HCT116 (cell line): ENCODE measurements around the gene ASS1. TPM values are rescaled to one million over a fixed set of nuclear protein-coding genes. Genes with fewer than 3 reads are reported as not detected.

Source experiments
- ATAC-seq: fragments of 200-7000 bp; cut with Tn5 transposase; 2 replicates; pipeline ENCODE4 v1.9.1; 2020; ENCODE audit warnings: mild to moderate bottlenecking, moderate library complexity
- BruUV-seq: library from RNA; stranded (reverse); fragments of 400-500 nt; replicated peaks from 2 replicates; lab custom pipeline; 2021; lab: Mats Ljungman, UMichigan
- CTCF ChIA-PET: fragments of 300-600 bp; sonication (Branson Sonifier 250); formaldehyde crosslinking; loops from one replicate; lab custom pipeline; 2021; ENCODE audit warnings: antibody characterized with exemption; lab: Charles Lee
- POLR2A ChIA-PET: fragments of 300-600, 350-600 bp; sonication (Branson Sonifier 250); formaldehyde crosslinking; loops from one replicate; lab custom pipeline; 2021; ENCODE audit warnings: antibody characterized with exemption; lab: Charles Lee
- RAD21 ChIA-PET, 2 experiments: fragments of 300-600 bp; sonication (Branson Sonifier 250); formaldehyde crosslinking; loops; one replicate each; lab custom pipeline; 2023; ENCODE audit warnings: low total read pairs in 2 of 2; ENCODE audit not compliant: uncharacterized antibody in 2 of 2, unreplicated experiment in 2 of 2, low non-redundant PET in 1 of 2; lab: Charles Lee
- DNase-seq: peaks from one replicate; pipeline ENCODE4 v3.0.0-alpha.2; 2010; ENCODE audit warnings: low read depth, low spot score
- H2AFZ ChIP-seq: fragments of 200-600 bp; shearing (Covaris generic), sonication (generic); 2 replicates; pipeline ENCODE4 v1.6.1; 2017; ENCODE audit warnings: low read depth, mixed run types, mixed read lengths, antibody characterized with exemption, low read length; ENCODE audit not compliant: poor library complexity, severe bottlenecking
- H3K27ac ChIP-seq: 2 replicates; pipeline ENCODE4 v1.5.1; 2012; ENCODE audit warnings: low read depth, low read length
- H3K27me3 ChIP-seq: fragments of 200-600 bp; sonication (generic); 2 replicates; pipeline ENCODE4 v1.6.1; 2016; ENCODE audit warnings: mixed run types, low read length, mixed read lengths; ENCODE audit not compliant: insufficient read depth
- H3K36me3 ChIP-seq, 2 experiments: fragments of 200-500 bp in 1 of 2; fragments of 200-600 bp in 1 of 2; sonication (Bioruptor generic) in 1 of 2; sonication (generic) in 1 of 2; 2 replicates each; pipeline versions ENCODE4 v1.5.1 to v1.6.1; 2014 to 2016; ENCODE audit warnings: low read length in 2 of 2, inconsistent platforms in 1 of 2, mixed read lengths in 1 of 2, mixed run types in 1 of 2; ENCODE audit not compliant: insufficient read depth in 2 of 2, control insufficient read depth in 1 of 2
- H3K4me1 ChIP-seq, 2 experiments: fragments of 200-600 bp in 1 of 2; sonication (generic) in 1 of 2; 2 replicates each; pipeline versions ENCODE4 v1.5.1 to v1.6.1; 2012 to 2017; ENCODE audit warnings: low read length in 2 of 2, inconsistent platforms in 1 of 2, mild to moderate bottlenecking in 1 of 2, mixed read lengths in 1 of 2, mixed run types in 1 of 2, moderate library complexity in 1 of 2; ENCODE audit not compliant: insufficient read depth in 2 of 2, control insufficient read depth in 1 of 2
- H3K4me2 ChIP-seq: fragments of 200-600 bp; sonication (generic); 2 replicates; pipeline ENCODE4 v1.6.1; 2017; ENCODE audit warnings: mixed run types, low read length, mixed read lengths
- H3K4me3 ChIP-seq, 2 experiments: fragments of 200-600 bp in 1 of 2; sonication (generic) in 1 of 2; replicated peaks in 1 of 2; 2 replicates each; pipeline ENCODE4 v1.5.1; 2011 to 2016; ENCODE audit warnings: low read length in 2 of 2, control low read depth in 1 of 2, low read depth in 1 of 2, mild to moderate bottlenecking in 1 of 2, mixed read lengths in 1 of 2, mixed run types in 1 of 2
- H3K79me2 ChIP-seq: fragments of 200-600 bp; sonication (generic); 2 replicates; pipeline ENCODE4 v1.6.1; 2017; ENCODE audit warnings: mild to moderate bottlenecking, mixed run types, low read length, moderate library complexity, mixed read lengths; ENCODE audit not compliant: insufficient read depth
- H3K9ac ChIP-seq: fragments of 200-600 bp; sonication (generic); 2 replicates; pipeline ENCODE4 v1.6.1; 2016; ENCODE audit warnings: low read length, mixed read lengths
- H3K9me2 ChIP-seq: fragments of 200-600 bp; sonication (generic), shearing (Covaris generic); 2 replicates; pipeline ENCODE4 v1.6.1; 2017; ENCODE audit warnings: mixed run types, mild to moderate bottlenecking, moderate library complexity; ENCODE audit not compliant: insufficient read depth
- H3K9me3 ChIP-seq, 2 experiments: fragments of 200-500 bp in 1 of 2; fragments of 200-600 bp in 1 of 2; sonication (Bioruptor generic) in 1 of 2; sonication (generic) in 1 of 2; 2 replicates each; pipeline ENCODE4 v1.6.1; 2014 to 2017; ENCODE audit warnings: low read length in 2 of 2, mixed read lengths in 2 of 2, inconsistent platforms in 1 of 2, low read depth in 1 of 2, mild to moderate bottlenecking in 1 of 2, mixed run types in 1 of 2, moderate library complexity in 1 of 2; ENCODE audit not compliant: control insufficient read depth in 1 of 2, insufficient read depth in 1 of 2
- H4K20me1 ChIP-seq: fragments of 200-600 bp; sonication (generic), shearing (Covaris generic); 2 replicates; pipeline ENCODE4 v1.6.1; 2017; ENCODE audit warnings: mixed run types, mild to moderate bottlenecking, moderate library complexity; ENCODE audit not compliant: insufficient read depth
- ATF3 ChIP-seq: IDR thresholded peaks from 2 replicates; pipeline ENCODE4 v1.6.1; 2012
- POLR2A ChIP-seq: IDR thresholded peaks from 2 replicates; pipeline ENCODE4 v1.7.0; 2011; ENCODE audit warnings: borderline replicate concordance; ENCODE audit not compliant: insufficient read depth, insufficient read length; ENCODE audit errors: extremely low read depth
- RAD21 ChIP-seq: IDR thresholded peaks from 2 replicates; pipeline ENCODE4 v1.6.1; 2012; ENCODE audit warnings: low read depth, mild to moderate bottlenecking
- SIN3A ChIP-seq: IDR thresholded peaks from 2 replicates; pipeline ENCODE4 v1.6.1; 2012; ENCODE audit warnings: low read depth
- SP1 ChIP-seq: IDR thresholded peaks from 2 replicates; pipeline ENCODE4 v1.6.1; 2012; ENCODE audit warnings: low read depth
- SRF ChIP-seq: IDR thresholded peaks from 2 replicates; pipeline ENCODE4 v1.6.1; 2012; ENCODE audit warnings: low read depth
- YY1 ChIP-seq: IDR thresholded peaks from 2 replicates; pipeline ENCODE4 v1.6.1; 2011; ENCODE audit warnings: low read length, low read depth, moderate library complexity, mild to moderate bottlenecking; ENCODE audit not compliant: insufficient replicate concordance; ENCODE audit errors: extremely low read depth
- ZBTB33 ChIP-seq: IDR thresholded peaks from 2 replicates; pipeline ENCODE4 v1.6.1; 2011; ENCODE audit warnings: mild to moderate bottlenecking, low read length, moderate library complexity; ENCODE audit not compliant: insufficient replicate concordance; ENCODE audit errors: extremely low read depth
- ZFX ChIP-seq: fragments of 450-650 bp; IDR thresholded peaks from 2 replicates; pipeline ENCODE4 v1.6.1; 2017
- intact Hi-C: fragments of 100-400 bp; cut with micrococcal nuclease; formaldehyde crosslinking; loops from 2 replicates; pipeline ENCODE4 v1.10.0; 2022
- total RNA-seq: library from RNA; stranded (reverse); gene quantifications from one replicate; pipeline ENCODE4 v1.2.1, GENCODE V29; 2021; ENCODE audit not compliant: unreplicated experiment

Gene ASS1
- total RNA-seq, 1 experiment from 2014 or later = 92.6 TPM

GRCh38 chr9:130499804-130500263, 55.1 kb downstream of the ASS1 start (continued):
- TF ChIP-seq RAD21 (no peak), YY1 (peak; percentile 25)

GRCh38 chr9:130500340-130501180, 55.8 kb downstream of the ASS1 start:
- H3K27me3 ChIP-seq = no peaks in the 10 kb centered on the region
- H3K4me2 ChIP-seq = peak overlapping the region; percentile 61
- ChIA-PET CTCF (interaction anchor here (1.4 kb wide), 1 partner anchor 183 kb away, joined by 3 read pairs; no protein-coding TSS in a partner anchor), POLR2A (no interaction called here), RAD21 (interaction anchor here in 1 of 2 experiments (0.7 kb wide), 1 partner anchor 182 kb away, joined by 3 read pairs; no protein-coding TSS in a partner anchor)
- H3K79me2 ChIP-seq = no peaks in the 10 kb centered on the region
- no peaks in the 10 kb centered on the region for H3K9me2 ChIP-seq
- no peaks in the 10 kb centered on the region for H4K20me1 ChIP-seq
- no peaks in the 10 kb centered on the region for H3K36me3 ChIP-seq
- peaks cover 11 to 18% of the 10 kb centered on the region in 2 experiments for H3K4me1 ChIP-seq
- ATAC-seq = peak; percentile 15; the same call in 1 of the 2 replicates
- intact Hi-C loops = no loop called here
- no TSS peak for BruUV-seq
- TF ChIP-seq POLR2A (no peak), ATF3 (no peak), SP1 (no peak), RAD21 (no peak), SRF (no peak), ZBTB33 (no peak), SIN3A (no peak), ZFX (no peak)
- no peak overlapping the region for H3K4me3 ChIP-seq
- peaks cover 0 to 2% of the 10 kb centered on the region in 2 experiments; a peak in 1 of 4 replicates for H3K9me3 ChIP-seq
- no peak overlapping the region for H3K27ac ChIP-seq
- H3K9ac ChIP-seq = peak overlapping the region; percentile 33; the same call in 1 of the 2 replicates
- DNase-seq = no peak
- H2AFZ ChIP-seq = no peak overlapping the region
